ENCODE data around the gene EEF2.

EEF2 gene

DNA sequence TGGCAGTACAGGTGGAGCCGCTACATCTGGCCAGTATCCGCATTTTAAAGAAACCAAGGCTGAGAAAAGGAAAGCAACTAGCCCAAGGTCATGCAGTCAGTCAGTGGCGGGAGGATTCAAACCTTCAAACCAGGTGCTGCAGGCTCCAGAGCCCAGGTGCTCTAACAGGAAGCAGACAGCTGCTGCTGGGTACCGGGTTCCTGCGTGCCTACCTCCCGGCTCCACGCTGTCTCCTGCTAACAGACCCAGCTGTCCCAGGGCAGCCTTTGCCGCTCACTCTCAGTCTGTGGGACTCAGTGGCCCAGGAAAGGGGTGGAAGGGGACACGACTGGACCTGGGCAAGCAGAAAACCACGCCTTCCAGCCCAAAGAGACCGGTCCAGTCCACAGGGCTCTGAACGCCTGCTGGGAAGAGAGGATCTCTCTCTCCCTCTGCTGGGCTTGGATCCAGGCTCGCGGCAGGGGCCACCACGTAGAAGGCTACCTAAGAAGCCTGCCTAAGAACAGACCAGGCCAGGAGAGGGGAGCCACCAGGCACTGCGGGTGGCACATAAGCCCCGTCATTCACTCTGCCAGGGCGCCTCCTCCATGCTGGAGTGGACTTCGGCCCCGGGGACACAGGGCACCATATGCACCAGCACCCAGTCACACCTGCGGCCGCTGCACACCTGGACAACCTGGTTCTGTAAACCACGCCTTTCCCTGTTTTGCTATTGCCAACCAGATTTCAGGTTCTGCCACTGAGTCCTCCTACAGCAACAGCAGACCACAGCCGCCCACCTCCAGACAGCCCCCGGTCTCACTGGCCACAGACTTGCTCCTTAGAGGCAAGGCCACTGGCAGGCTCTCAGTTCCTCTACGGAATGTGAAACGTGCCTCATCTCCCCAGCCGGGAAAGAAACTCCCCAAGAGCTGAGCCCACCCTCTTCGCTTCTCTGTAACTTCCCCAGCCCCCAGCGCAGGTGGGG, 18.9 kb downstream of the EEF2 start:
- Histone ChIP-seq H3K27me3 (ENCODE audit: insufficient read depth, low read length, poor library complexity, severe bottlenecking) (no peaks in the 10 kb centered on the region), H3K9ac (ENCODE audit: low read depth, low read length, poor library complexity, severe bottlenecking) (no peak overlapping the region), H3K79me2 (ENCODE audit: insufficient read depth, low read length) (peaks cover 29% of the 10 kb centered on the region), H2AFZ (ENCODE audit: low read length) (no peak overlapping the region), H3K4me2 (ENCODE audit: low read depth, low read length, poor library complexity, severe bottlenecking) (no peak overlapping the region), H4K20me1 (ENCODE audit: insufficient read depth, low read length, poor library complexity, severe bottlenecking) (peaks cover 24% of the 10 kb centered on the region), H3K9me3 (ENCODE audit: insufficient read depth, low read depth, low read length) (no peaks in the 10 kb centered on the region), H3F3A (ENCODE audit: low read depth) (peaks cover 1% of the 10 kb centered on the region; the same call in 1 of the 2 replicates), H3K36me3 (ENCODE audit: insufficient read depth, low read length) (peaks cover 5% of the 10 kb centered on the region; the same call in 1 of the 2 replicates), H3K4me1 (ENCODE audit: insufficient read depth, low read length, poor library complexity, severe bottlenecking) (peaks cover 19% of the 10 kb centered on the region), H3K4me3 (ENCODE audit: low read length, poor library complexity, severe bottlenecking) (no peak overlapping the region), H3K9me2 (replicated peaks; ENCODE audit: low read depth, low read length) (no peaks in the 10 kb centered on the region)
- TF ChIP-seq, protein P1, sequence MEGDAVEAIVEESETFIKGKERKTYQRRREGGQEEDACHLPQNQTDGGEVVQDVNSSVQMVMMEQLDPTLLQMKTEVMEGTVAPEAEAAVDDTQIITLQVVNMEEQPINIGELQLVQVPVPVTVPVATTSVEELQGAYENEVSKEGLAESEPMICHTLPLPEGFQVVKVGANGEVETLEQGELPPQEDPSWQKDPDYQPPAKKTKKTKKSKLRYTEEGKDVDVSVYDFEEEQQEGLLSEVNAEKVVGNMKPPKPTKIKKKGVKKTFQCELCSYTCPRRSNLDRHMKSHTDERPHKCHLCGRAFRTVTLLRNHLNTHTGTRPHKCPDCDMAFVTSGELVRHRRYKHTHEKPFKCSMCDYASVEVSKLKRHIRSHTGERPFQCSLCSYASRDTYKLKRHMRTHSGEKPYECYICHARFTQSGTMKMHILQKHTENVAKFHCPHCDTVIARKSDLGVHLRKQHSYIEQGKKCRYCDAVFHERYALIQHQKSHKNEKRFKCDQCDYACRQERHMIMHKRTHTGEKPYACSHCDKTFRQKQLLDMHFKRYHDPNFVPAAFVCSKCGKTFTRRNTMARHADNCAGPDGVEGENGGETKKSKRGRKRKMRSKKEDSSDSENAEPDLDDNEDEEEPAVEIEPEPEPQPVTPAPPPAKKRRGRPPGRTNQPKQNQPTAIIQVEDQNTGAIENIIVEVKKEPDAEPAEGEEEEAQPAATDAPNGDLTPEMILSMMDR (conservative IDR thresholded peaks at IDR 0.05; ENCODE audit: low read length), result no peak
- TF ChIP-seq EZH2phosphoT487 (IDR thresholded peaks at IDR 0.05; ENCODE audit: borderline replicate concordance), result no peak

DNA sequence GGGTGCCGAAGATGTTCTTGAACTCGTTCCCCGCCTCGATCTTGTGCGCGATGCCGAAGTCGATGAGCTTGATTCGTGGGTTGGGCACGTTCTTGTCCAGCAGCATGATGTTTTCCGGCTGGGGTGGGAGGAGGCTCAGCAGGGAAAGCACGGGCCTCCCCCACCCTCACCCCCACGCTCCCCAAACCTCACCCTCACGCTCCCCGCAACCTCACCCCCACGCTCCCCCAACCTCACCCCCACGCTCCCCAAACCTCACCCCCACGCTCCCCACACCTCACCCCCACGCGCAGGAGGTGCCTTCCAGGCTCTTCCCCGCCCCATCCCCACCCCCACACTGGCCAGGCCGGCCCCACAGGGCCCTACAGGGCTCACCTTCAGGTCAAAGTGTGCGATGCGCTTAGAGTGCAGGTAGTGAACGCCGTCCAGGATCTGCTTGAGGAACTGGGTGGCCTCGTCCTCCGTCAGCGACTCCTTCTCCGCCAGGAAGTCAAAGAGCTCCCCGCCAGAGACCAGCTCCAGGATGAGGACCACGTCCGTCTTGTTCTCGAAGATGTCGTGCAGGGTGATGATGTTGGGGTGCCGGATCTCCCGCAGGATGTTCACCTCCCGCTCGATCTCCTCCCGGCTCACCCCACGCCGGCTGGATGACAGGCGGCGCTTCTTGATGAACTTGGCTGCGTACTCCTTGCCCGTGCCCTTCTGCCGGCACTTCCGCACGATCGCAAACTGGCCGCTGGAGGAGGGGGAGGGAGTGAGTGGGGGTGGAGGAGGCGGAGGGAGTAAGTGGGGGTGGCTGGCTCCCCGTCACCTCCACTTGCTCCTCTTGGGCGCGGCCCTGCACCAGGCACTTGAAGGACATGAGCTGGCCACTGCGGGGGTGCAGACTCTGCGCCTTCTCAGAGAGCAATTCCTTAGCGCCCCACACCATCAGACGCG, 20.7 kb downstream of the EEF2 start:
- Histone ChIP-seq H3K4me3 (ENCODE audit: low read length, poor library complexity, severe bottlenecking) (no peak overlapping the region), H3K79me2 (ENCODE audit: insufficient read depth, low read length) (peaks cover 16% of the 10 kb centered on the region; the same call in 1 of the 2 replicates)

More for the DNA sequence above, 20.7 kb downstream of the EEF2 start:
- no peak overlapping the region for H2AFZ ChIP-seq (ENCODE audit: low read length)
- H4K20me1 ChIP-seq (ENCODE audit: insufficient read depth, low read length, poor library complexity, severe bottlenecking), result peaks cover 11% of the 10 kb centered on the region
- H3K9me3 ChIP-seq (ENCODE audit: insufficient read depth, low read depth, low read length), result no peaks in the 10 kb centered on the region
- no peak overlapping the region for H3K9ac ChIP-seq (ENCODE audit: low read depth, low read length, poor library complexity, severe bottlenecking)
- peaks cover 9% of the 10 kb centered on the region; the same call in 1 of the 2 replicates for H3K36me3 ChIP-seq (ENCODE audit: insufficient read depth, low read length)
- H3K9me2 ChIP-seq (replicated peaks; ENCODE audit: low read depth, low read length), result no peaks in the 10 kb centered on the region
- no peak overlapping the region for H3K4me2 ChIP-seq (ENCODE audit: low read depth, low read length, poor library complexity, severe bottlenecking)
- TF ChIP-seq, protein P1 (conservative IDR thresholded peaks at IDR 0.05; ENCODE audit: low read length), result no peak
- no peak for TF ChIP-seq EZH2phosphoT487 (IDR thresholded peaks at IDR 0.05; ENCODE audit: borderline replicate concordance)
- H3K27me3 ChIP-seq (ENCODE audit: insufficient read depth, low read length, poor library complexity, severe bottlenecking), result no peaks in the 10 kb centered on the region
- H3K4me1 ChIP-seq (ENCODE audit: insufficient read depth, low read length, poor library complexity, severe bottlenecking), result peaks cover 10% of the 10 kb centered on the region
- H3F3A ChIP-seq (ENCODE audit: low read depth), result no peaks in the 10 kb centered on the region

All from Loucy (cell line).